SK-N-SH (cell line): ENCODE data around the gene CCDC171.

ENCODE experiments used
- ELF1 ChIP-seq: IDR thresholded peaks from 2 replicates; pipeline ENCODE4 v1.4.0; 2012
- EP300 ChIP-seq, 2 experiments: IDR thresholded peaks; 2 replicates each; pipeline versions ENCODE4 v1.4.0 to v1.6.1; 2012; ENCODE audit warnings: borderline replicate concordance in 1 of 2, low read depth in 1 of 2, low read length in 1 of 2
- TF ChIP-seq, protein P1 (sequence below): IDR thresholded peaks from 2 replicates; pipeline ENCODE4; 2012

DNA sequence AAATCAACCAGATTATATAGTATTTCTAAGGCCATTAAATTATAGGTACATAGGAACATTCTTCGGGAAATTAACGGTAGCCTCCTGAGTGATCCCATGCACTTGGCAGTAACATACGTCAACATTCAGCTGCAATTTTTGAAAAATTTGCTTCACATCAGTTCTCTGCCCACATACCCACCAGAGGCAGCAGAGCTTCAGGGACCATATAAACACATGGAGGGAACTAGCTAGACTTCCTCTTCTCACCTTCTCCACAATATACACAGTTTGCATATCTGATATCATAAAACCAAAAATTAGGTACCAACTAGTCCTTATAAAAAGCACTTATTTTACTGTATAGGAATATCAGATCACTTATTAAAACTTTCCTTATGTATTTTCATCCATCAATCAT lies 46.9 kb upstream of the CCDC171 start:
- TF ChIP-seq ELF1 (no peak), EP300 (IDR thresholded peaks at IDR 0.05; ENCODE audit: borderline replicate concordance in 1 of 2, low read depth in 1 of 2, low read length in 1 of 2) (no peak)
- TF ChIP-seq, protein P1, sequence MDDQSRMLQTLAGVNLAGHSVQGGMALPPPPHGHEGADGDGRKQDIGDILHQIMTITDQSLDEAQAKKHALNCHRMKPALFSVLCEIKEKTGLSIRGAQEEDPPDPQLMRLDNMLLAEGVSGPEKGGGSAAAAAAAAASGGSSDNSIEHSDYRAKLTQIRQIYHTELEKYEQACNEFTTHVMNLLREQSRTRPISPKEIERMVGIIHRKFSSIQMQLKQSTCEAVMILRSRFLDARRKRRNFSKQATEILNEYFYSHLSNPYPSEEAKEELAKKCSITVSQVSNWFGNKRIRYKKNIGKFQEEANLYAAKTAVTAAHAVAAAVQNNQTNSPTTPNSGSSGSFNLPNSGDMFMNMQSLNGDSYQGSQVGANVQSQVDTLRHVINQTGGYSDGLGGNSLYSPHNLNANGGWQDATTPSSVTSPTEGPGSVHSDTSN, result no peak
